Uterus (tissue), 2 donors: ENCODE measurements around the gene DCTD.

ENCODE experiments used
- CTCF ChIP-seq, 4 experiments: fragments of 200-600 bp in 2 of 4; fragments of 450-650 bp in 2 of 4; sonication (generic) in 2 of 4; IDR thresholded peaks; one replicate each; pipeline ENCODE4 v1.5.1; 2016 to 2019; ENCODE audit warnings: antibody characterized with exemption in 4 of 4, mild to moderate bottlenecking in 2 of 4, moderate library complexity in 1 of 4
- POLR2A ChIP-seq, 2 donors: fragments of 450-650 bp; IDR thresholded peaks; one replicate each; pipeline ENCODE4 v1.6.1; 2016; ENCODE audit warnings: antibody characterized with exemption in 2 of 2, mild to moderate bottlenecking in 1 of 2, moderate library complexity in 1 of 2

- TF ChIP-seq CTCF (IDR thresholded peaks at IDR 0.05) (no peak), POLR2A (IDR thresholded peaks at IDR 0.05) (no peak)
Measured at GRCh38 chr4:182876427-182876826, 40.8 kb downstream of the DCTD start.
